M059J (cell line): ENCODE results near the gene TNKS2. TPM values are rescaled to one million over a fixed set of nuclear protein-coding genes. Genes with fewer than 3 reads are reported as not detected.
"Not testable (repeated sequence)": the region's sequence is repeated elsewhere in the genome, so short reads cannot be mapped to it uniquely, and the experiment has no call there.

Experiments used
- DNase-seq: peaks from one replicate; pipeline ENCODE4 v3.0.0-alpha.2; 2012; ENCODE audit warnings: low read depth
- total RNA-seq: library from RNA; depleted of rRNA; stranded (reverse); fragments of >200 nt; shearing (Covaris generic); gene quantifications from 2 replicates; pipeline ENCODE4 v1.2.3, GENCODE V29; 2014

TNKS2 gene
- total RNA-seq, 1 experiment from 2014 or later = 30.0 TPM

- no peak for DNase-seq
Measured at GRCh38 chr10:91865562-91866081, 67.4 kb downstream of the TNKS2 start.

DNA sequence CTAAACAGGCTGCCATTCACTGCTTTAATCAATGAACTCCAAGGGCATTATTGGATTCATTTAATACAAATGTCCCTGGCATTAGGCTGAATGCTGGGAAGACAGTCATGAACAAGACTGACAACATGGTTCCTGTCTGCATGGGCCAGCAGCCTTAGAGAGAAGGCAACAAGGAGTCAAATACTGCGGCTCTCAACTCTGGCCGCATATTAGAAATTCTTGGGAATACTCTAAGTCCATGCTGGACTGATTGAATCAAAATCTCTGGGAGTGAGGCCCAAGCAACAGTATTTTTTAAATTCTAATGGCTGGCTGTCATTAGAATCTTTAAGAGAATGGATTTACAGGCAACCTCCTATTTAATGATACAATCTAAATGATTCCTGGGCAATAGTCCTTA lies 76.9 kb downstream of the TNKS2 start:
- no peak for DNase-seq

GRCh38 chr10:91875779-91876178 lies 77.6 kb downstream of the TNKS2 start:
- no peak for DNase-seq

DNA sequence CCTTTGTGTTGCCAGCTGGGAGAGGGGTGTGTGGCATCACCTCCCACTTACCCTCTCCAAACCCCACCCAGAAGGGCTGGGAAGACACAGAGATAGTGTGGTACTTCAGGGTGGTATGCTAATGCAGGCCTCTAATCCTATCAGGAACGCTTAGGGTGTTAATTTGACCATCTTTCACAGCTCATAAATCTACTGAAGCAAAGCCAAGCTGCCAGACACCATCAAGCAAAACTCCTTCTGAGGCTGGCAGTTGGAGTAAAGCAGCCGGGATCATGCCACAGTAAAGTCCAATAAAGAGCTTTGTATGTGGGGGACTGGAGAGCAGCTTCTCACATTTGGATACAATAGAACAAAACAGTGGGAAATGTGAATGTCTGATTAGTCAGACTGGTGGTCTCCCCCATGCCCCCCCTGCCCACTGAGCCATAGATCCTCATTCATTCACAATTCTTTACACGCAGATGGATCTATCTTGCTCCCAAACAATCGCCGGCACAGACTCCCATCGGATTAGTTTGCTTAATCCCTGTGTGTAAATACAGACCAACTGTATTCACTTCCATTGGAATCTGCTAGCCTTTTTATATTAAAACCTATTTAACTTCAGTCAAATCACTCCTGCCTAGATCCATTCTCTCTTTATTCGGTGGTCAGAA lies 81.4 kb downstream of the TNKS2 start:
- DNase-seq = no peak

DNA sequence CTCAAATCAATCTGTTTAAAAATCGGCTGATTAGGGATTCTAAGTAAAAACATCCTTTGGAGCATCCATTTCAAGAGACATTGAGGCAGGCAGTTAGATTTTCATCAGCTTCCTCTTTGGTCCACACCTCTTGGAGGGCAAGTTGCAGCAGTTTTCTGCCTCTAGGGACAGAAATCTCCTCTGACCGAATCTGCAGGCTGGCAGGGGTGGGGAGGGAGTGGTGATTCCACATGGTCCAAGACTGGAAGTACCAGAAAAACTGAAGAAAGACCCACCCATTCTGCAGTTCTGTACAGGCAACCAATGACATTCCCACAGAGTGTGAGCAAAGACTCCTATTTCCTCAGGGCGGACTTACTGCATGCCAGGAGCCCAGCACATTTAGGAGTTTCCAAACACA lies 82.1 kb downstream of the TNKS2 start:
- DNase-seq = no peak

DNA sequence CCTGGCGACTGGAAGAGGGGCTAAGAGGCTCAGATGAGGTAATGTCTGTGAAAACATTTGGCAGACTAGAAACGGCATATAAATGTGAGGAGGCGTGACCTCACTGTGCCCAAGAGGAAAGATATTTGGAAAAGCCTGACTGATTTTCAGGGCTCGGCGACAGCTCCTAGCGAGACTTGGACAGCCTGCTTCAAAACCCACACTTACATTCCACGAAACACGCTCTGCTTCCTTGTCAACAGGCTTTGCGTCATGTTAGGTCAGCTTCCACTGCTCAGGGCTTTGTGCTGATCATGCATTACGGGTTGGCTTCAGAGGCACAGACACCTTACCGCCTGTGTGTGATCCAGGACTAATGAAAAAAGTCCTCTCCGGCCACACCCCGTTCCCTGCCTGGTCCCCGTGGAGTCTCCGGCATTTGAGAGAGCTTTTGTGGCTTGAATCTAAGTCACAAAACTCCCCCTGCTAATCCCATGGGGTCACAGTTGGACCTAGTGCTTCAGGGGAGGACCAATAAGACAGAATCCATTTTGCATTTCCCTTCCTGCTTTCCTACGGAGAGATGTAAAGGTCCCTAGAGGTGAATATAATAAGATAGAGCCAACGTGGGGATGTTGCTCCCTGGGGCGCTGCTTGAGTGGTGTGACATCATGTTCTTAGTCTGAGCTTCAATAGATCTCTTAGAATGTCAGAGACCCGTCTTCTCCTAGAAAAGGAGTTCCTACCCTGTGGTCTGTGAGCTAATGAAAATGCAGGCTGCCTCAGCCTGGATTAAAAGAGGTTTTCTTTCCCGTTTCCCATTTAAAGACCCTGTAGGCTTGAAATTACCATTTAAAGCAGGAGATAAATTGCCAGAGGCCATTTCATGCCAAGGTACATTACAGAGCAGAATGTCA lies 85.6 kb downstream of the TNKS2 start:
- peak; percentile 12 for DNase-seq

- DNase-seq = no peak
Measured at GRCh38 chr10:91884536-91884935, 86.3 kb downstream of the TNKS2 start.

DNA sequence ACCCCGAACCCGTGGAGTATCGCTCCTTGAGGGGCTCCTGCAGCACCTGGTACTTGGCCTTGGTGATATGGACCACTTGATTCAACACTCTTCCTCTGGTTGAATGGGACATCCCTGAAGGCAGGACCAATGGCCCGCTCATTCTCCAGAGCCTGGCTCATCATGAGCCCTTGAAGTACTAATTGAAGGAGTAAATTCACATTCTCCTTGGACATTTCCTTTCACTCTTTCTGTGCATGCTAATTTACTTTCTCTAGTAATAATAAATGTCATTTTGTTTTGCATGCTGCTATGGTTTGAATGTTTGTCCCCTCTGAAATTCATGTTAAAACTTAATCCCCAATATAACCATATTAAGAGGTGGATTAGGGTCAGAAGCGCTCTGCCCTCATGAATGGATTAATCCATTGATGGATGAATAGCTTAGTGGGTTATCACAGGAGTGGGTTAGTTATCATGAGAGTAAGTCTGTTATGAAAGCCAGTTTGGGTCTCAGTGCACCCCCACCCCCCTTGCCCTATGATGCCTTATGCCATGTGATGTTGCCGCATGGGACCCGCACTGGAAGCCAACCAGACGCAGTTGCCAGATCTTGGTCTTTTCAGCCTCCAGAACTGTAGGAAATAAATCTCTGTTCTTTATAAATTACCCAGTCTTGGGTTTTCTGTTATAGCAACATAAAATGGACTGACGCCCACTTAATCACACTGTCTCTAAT lies 87.3 kb downstream of the TNKS2 start:
- no peak for DNase-seq

DNA sequence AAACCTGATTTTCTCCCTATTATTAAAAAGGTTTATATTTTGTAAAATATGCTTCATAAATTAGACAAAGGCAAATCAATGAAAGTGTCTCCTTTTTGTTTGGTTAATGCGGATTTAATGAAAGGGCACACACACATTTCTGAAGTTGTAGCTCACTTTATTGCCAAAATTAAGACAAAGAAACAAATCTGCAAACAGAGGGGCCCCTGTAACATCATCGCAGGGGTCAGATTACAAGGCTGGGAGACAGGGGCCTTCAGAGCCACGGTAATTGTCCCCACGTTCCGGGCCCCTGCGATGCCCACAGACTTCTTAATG lies 88.7 kb downstream of the TNKS2 start:
- DNase-seq = no peak

DNA sequence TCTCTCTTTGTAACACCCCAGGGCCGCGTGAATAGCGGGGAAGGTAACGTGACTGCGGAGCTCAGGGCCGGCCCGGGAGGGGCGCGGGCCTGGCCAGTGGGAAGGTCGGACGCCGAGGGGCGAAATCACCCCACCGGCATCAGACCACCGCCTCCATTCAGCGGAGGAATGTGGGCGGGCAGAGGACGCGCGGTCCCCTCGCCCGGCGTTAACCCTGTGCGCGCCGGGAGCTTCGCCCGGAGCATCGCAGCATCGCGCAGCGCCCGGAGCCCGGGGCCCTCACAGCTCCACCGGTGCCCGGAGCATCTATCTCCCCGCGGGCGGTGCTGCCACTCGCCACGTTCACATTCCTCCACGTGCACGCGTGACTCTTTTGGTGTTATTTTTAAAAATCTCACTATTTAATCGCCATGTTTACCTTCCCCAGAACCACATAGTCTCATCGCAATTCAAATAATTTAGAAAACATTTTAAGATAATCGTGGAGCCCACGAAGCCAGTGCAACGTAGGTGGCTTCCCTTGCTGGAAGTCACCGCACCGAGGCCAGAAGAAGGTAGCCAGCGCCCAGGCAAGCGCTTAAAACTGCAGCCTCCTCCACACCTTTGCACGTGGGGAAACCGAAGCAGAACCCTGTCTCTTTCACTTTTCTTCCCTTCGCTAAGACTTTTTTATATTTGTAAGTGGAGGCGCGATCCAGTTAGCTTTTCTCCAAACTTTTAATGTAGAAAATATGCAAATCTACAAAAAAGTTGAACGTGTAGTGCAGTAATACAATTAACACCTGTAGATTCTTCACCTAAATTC lies 89.2 kb downstream of the TNKS2 start:
- peak; percentile 15 for DNase-seq

GRCh38 chr10:91891125-91892001 lies 93.1 kb downstream of the TNKS2 start:
- DNase-seq = peak; percentile 82

GRCh38 chr10:91893051-91893450 lies 94.8 kb downstream of the TNKS2 start:
- no peak for DNase-seq

- DNase-seq = not testable (repeated sequence)
Measured at GRCh38 chr10:91894261-91894685, 96.0 kb downstream of the TNKS2 start.

DNA sequence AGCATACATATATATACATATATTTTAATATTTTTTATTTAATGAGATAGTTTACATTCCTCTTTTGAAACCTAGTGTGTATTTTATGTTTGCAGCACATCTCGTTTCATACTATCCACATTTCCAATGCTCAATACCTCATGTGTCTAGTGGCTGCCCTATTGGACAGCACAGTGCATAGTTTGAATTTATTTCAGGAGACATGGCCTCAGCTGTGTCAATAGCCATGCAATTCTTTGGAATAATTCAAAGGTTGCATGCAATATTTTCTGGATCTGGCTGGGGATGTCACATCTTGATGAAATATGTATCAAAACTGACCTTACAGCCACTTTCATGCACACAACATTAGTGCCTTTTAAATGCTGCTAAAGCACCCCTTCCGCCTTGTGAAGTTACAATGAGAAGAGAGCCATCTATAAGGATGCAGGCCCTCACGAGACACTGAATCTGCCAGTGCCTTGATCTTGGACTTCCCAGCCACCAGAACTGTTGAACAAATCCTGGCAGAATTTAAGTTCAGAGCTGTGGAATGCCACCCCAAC lies 98.1 kb downstream of the TNKS2 start:
- no peak for DNase-seq

- DNase-seq = no peak
Measured at GRCh38 chr10:91897421-91897820, 99.2 kb downstream of the TNKS2 start.

DNA sequence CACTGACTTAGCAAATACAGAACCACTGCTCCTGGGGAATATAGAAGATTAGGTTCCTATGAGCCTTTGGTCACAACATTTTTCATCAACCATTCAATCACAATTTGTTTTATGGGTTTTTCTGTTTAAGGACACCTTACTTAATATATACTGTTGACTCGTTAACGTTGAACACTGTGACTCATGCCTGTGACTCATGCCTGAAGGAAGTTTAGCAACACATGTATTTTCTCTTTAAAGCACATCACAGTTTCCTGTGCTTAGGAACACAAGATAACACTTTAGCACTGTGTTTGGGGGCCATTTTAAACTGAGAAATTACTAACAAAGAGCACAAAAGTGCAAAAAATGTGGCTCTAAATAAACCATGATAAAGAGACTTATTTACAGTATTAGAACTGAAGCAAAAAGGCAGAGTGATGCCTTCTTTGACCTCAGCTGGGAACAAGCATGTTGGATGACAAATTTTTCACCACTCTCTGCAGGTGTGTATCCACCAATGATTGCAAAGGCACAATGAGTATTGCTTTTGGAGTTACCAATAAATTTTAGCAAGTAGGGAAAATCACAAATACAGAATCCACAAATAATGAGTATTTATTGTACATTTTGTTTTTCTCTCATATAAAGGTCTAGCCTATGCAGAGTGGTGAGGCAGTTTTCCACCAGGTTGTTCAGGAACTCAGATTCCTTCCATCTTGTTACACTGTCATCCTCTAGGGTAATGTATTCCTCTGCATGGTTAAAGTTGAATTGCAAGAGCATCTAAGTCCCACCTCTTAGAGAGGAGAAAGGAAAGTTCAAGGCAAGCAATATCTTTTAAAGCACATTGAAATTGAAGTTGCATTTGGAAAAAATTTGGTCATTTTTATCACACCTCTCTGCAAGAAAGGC lies 103.8 kb downstream of the TNKS2 start:
- DNase-seq = peak; percentile 93

GRCh38 chr10:91907033-91907594 lies 108.9 kb downstream of the TNKS2 start:
- no peak for DNase-seq

- no peak for DNase-seq
Measured at GRCh38 chr10:91907914-91908336, 109.7 kb downstream of the TNKS2 start.
